HCT116 (cell line): ENCODE results near the gene DAND5. TPM values are rescaled to one million over a fixed set of nuclear protein-coding genes. Genes with fewer than 3 reads are reported as not detected.

Experiments
- ATAC-seq: fragments of 200-7000 bp; cut with Tn5 transposase; 2 replicates; pipeline ENCODE4 v1.9.1; 2020; ENCODE audit warnings: mild to moderate bottlenecking, moderate library complexity
- BruUV-seq: library from RNA; stranded (reverse); fragments of 400-500 nt; replicated peaks from 2 replicates; lab custom pipeline; 2021; lab: Mats Ljungman, UMichigan
- CTCF ChIA-PET: fragments of 300-600 bp; sonication (Branson Sonifier 250); formaldehyde crosslinking; loops from one replicate; lab custom pipeline; 2021; ENCODE audit warnings: antibody characterized with exemption; lab: Charles Lee
- POLR2A ChIA-PET: fragments of 300-600, 350-600 bp; sonication (Branson Sonifier 250); formaldehyde crosslinking; loops from one replicate; lab custom pipeline; 2021; ENCODE audit warnings: antibody characterized with exemption; lab: Charles Lee
- RAD21 ChIA-PET, 2 experiments: fragments of 300-600 bp; sonication (Branson Sonifier 250); formaldehyde crosslinking; loops; one replicate each; lab custom pipeline; 2023; ENCODE audit warnings: low total read pairs in 2 of 2; ENCODE audit not compliant: uncharacterized antibody in 2 of 2, unreplicated experiment in 2 of 2, low non-redundant PET in 1 of 2; lab: Charles Lee
- DNase-seq: peaks from one replicate; pipeline ENCODE4 v3.0.0-alpha.2; 2010; ENCODE audit warnings: low read depth, low spot score
- H2AFZ ChIP-seq: fragments of 200-600 bp; shearing (Covaris generic), sonication (generic); 2 replicates; pipeline ENCODE4 v1.6.1; 2017; ENCODE audit warnings: low read depth, mixed run types, mixed read lengths, antibody characterized with exemption, low read length; ENCODE audit not compliant: poor library complexity, severe bottlenecking
- H3K27ac ChIP-seq: 2 replicates; pipeline ENCODE4 v1.5.1; 2012; ENCODE audit warnings: low read depth, low read length
- H3K27me3 ChIP-seq: fragments of 200-600 bp; sonication (generic); 2 replicates; pipeline ENCODE4 v1.6.1; 2016; ENCODE audit warnings: mixed run types, low read length, mixed read lengths; ENCODE audit not compliant: insufficient read depth
- H3K36me3 ChIP-seq, 2 experiments: fragments of 200-500 bp in 1 of 2; fragments of 200-600 bp in 1 of 2; sonication (Bioruptor generic) in 1 of 2; sonication (generic) in 1 of 2; 2 replicates each; pipeline versions ENCODE4 v1.5.1 to v1.6.1; 2014 to 2016; ENCODE audit warnings: low read length in 2 of 2, inconsistent platforms in 1 of 2, mixed read lengths in 1 of 2, mixed run types in 1 of 2; ENCODE audit not compliant: insufficient read depth in 2 of 2, control insufficient read depth in 1 of 2
- H3K4me1 ChIP-seq, 2 experiments: fragments of 200-600 bp in 1 of 2; sonication (generic) in 1 of 2; 2 replicates each; pipeline versions ENCODE4 v1.5.1 to v1.6.1; 2012 to 2017; ENCODE audit warnings: low read length in 2 of 2, inconsistent platforms in 1 of 2, mild to moderate bottlenecking in 1 of 2, mixed read lengths in 1 of 2, mixed run types in 1 of 2, moderate library complexity in 1 of 2; ENCODE audit not compliant: insufficient read depth in 2 of 2, control insufficient read depth in 1 of 2
- H3K4me2 ChIP-seq: fragments of 200-600 bp; sonication (generic); 2 replicates; pipeline ENCODE4 v1.6.1; 2017; ENCODE audit warnings: mixed run types, low read length, mixed read lengths
- H3K4me3 ChIP-seq, 2 experiments: fragments of 200-600 bp in 1 of 2; sonication (generic) in 1 of 2; replicated peaks in 1 of 2; 2 replicates each; pipeline ENCODE4 v1.5.1; 2011 to 2016; ENCODE audit warnings: low read length in 2 of 2, control low read depth in 1 of 2, low read depth in 1 of 2, mild to moderate bottlenecking in 1 of 2, mixed read lengths in 1 of 2, mixed run types in 1 of 2
- H3K79me2 ChIP-seq: fragments of 200-600 bp; sonication (generic); 2 replicates; pipeline ENCODE4 v1.6.1; 2017; ENCODE audit warnings: mild to moderate bottlenecking, mixed run types, low read length, moderate library complexity, mixed read lengths; ENCODE audit not compliant: insufficient read depth
- H3K9ac ChIP-seq: fragments of 200-600 bp; sonication (generic); 2 replicates; pipeline ENCODE4 v1.6.1; 2016; ENCODE audit warnings: low read length, mixed read lengths
- H3K9me2 ChIP-seq: fragments of 200-600 bp; sonication (generic), shearing (Covaris generic); 2 replicates; pipeline ENCODE4 v1.6.1; 2017; ENCODE audit warnings: mixed run types, mild to moderate bottlenecking, moderate library complexity; ENCODE audit not compliant: insufficient read depth
- H3K9me3 ChIP-seq, 2 experiments: fragments of 200-500 bp in 1 of 2; fragments of 200-600 bp in 1 of 2; sonication (Bioruptor generic) in 1 of 2; sonication (generic) in 1 of 2; 2 replicates each; pipeline ENCODE4 v1.6.1; 2014 to 2017; ENCODE audit warnings: low read length in 2 of 2, mixed read lengths in 2 of 2, inconsistent platforms in 1 of 2, low read depth in 1 of 2, mild to moderate bottlenecking in 1 of 2, mixed run types in 1 of 2, moderate library complexity in 1 of 2; ENCODE audit not compliant: control insufficient read depth in 1 of 2, insufficient read depth in 1 of 2
- H4K20me1 ChIP-seq: fragments of 200-600 bp; sonication (generic), shearing (Covaris generic); 2 replicates; pipeline ENCODE4 v1.6.1; 2017; ENCODE audit warnings: mixed run types, mild to moderate bottlenecking, moderate library complexity; ENCODE audit not compliant: insufficient read depth
- ATF3 ChIP-seq: IDR thresholded peaks from 2 replicates; pipeline ENCODE4 v1.6.1; 2012
- EGR1 ChIP-seq: IDR thresholded peaks from 2 replicates; pipeline ENCODE4 v1.6.1; 2012; ENCODE audit warnings: low read depth
- EZH2 ChIP-seq: fragments of 200-600 bp; sonication (generic); IDR thresholded peaks from 2 replicates; pipeline ENCODE4 v1.6.1; 2017; ENCODE audit warnings: antibody characterized with exemption, mixed run types
- FOSL1 ChIP-seq: IDR thresholded peaks from 2 replicates; pipeline ENCODE4 v1.6.1; 2012; ENCODE audit warnings: low read depth
- JUND ChIP-seq: IDR thresholded peaks from 2 replicates; pipeline ENCODE4 v1.6.1; 2012
- RAD21 ChIP-seq: IDR thresholded peaks from 2 replicates; pipeline ENCODE4 v1.6.1; 2012; ENCODE audit warnings: low read depth, mild to moderate bottlenecking
- REST ChIP-seq: IDR thresholded peaks from 2 replicates; pipeline ENCODE4 v1.6.1; 2012; ENCODE audit warnings: low read depth
- SP1 ChIP-seq: IDR thresholded peaks from 2 replicates; pipeline ENCODE4 v1.6.1; 2012; ENCODE audit warnings: low read depth
- SRF ChIP-seq: IDR thresholded peaks from 2 replicates; pipeline ENCODE4 v1.6.1; 2012; ENCODE audit warnings: low read depth
- YY1 ChIP-seq: IDR thresholded peaks from 2 replicates; pipeline ENCODE4 v1.6.1; 2011; ENCODE audit warnings: low read length, low read depth, moderate library complexity, mild to moderate bottlenecking; ENCODE audit not compliant: insufficient replicate concordance; ENCODE audit errors: extremely low read depth
- ZFX ChIP-seq: fragments of 450-650 bp; IDR thresholded peaks from 2 replicates; pipeline ENCODE4 v1.6.1; 2017
- intact Hi-C: fragments of 100-400 bp; cut with micrococcal nuclease; formaldehyde crosslinking; loops from 2 replicates; pipeline ENCODE4 v1.10.0; 2022
- total RNA-seq: library from RNA; stranded (reverse); gene quantifications from one replicate; pipeline ENCODE4 v1.2.1, GENCODE V29; 2021; ENCODE audit not compliant: unreplicated experiment

DAND5 gene
- total RNA-seq, 1 experiment from 2014 or later: 0.25 TPM

DNA sequence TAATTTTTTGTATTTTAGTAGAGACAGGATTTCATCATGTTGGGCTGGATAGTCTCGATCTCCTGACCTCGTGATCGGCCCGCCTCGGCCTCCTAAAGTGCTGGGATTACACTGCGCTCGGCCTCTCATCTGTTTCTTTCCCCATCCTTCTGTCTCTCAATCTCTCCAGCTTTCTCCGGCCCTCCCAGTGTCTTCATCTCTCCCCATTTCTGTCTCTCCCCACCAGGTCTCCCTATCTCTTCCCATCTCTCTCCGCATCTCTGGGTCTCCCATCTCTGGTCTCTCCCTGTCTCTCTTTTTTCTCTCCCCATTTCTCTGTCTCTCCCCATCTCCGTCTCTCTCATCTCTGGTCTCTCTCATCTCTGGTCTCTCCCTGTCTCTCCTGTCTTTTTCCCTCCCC is 13.7 kb downstream of the DAND5 start:
- TF ChIP-seq ATF3 (no peak), JUND (no peak), YY1 (no peak), SRF (no peak), EGR1 (no peak), RAD21 (no peak), SP1 (no peak), ZFX (no peak), REST (no peak), FOSL1 (no peak), EZH2 (no peak)
- Histone ChIP-seq H3K9ac (peak overlapping the region; percentile 21; the same call in 1 of the 2 replicates), H3K4me3 (no peak overlapping the region), H3K4me2 (peak overlapping the region; percentile 55), H2AFZ (peak overlapping the region; percentile 66), H4K20me1 (no peaks in the 10 kb centered on the region), H3K4me1 (peaks cover 21 to 29% of the 10 kb centered on the region in 2 experiments; a peak in 3 of 4 replicates), H3K79me2 (no peaks in the 10 kb centered on the region), H3K36me3 (no peaks in the 10 kb centered on the region), H3K27me3 (no peaks in the 10 kb centered on the region), H3K9me3 (no peaks in the 10 kb centered on the region), H3K9me2 (no peaks in the 10 kb centered on the region), H3K27ac (no peak overlapping the region)
- no TSS peak for BruUV-seq
- ChIA-PET POLR2A (interaction anchor here (1.0 kb wide), 1 partner anchor 111 kb away, joined by 3 read pairs; no protein-coding TSS in a partner anchor), RAD21 (interaction anchor here (1.0 to 1.6 kb wide), 2 partner anchors 78 to 111 kb away, joined by 3 to 5 read pairs; no protein-coding TSS in a partner anchor), CTCF (interaction anchor here (1.0 to 2.2 kb wide), 4 partner anchors 75 to 111 kb away, joined by 3 to 27 read pairs (median 4); no protein-coding TSS in a partner anchor)
- intact Hi-C loops: loop anchor here (1.0 kb wide), 3 partner anchors 51 to 111 kb away; no protein-coding TSS in a partner anchor
- DNase-seq (no peak), ATAC-seq (peak; percentile 5)
